CD4-positive, alpha-beta T cell treated with Interleukin-21 for 1 hour (primary cell): Measurements from ENCODE around the gene NUP210L.

Source experiments
- DNase-seq: peaks from one replicate; pipeline ENCODE4 v3.0.0-alpha.2; 2020

The NUP210L gene

DNA sequence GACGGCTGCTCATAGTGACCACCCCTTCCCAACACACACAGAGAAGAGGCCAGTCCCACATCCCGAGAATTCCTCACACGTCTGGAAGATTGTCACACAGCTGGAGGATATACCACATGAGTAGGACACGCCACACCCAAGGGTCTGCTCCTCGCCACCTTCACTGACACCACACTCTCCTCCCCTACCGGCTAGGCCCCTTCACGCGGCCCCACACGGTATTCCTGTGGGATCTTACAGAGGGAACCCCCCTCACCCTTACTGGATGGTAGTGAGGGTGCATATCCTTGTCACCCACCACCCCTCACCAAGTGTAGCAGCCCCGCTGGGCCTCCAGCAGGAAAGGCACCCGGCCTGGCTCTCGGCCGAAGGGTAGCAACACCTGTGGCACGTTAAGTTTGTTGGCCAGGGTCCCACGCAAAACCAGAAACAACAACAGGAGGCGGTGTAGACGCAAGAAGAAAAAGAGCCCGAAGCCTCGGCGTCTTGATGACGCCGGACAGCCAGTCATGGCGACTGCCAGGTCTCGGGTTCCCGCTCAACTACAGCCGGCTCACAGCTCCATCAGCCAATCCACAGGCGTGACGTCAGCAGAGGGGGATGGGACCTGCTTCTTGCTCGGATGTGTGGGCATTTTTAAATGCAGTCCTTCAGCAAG, at the start of gene NUP210L:
Gene NUP210L (minus strand): TSS at position 540 of the 658 bp plus-strand sequence.
- DNase-seq: no peak

DNA sequence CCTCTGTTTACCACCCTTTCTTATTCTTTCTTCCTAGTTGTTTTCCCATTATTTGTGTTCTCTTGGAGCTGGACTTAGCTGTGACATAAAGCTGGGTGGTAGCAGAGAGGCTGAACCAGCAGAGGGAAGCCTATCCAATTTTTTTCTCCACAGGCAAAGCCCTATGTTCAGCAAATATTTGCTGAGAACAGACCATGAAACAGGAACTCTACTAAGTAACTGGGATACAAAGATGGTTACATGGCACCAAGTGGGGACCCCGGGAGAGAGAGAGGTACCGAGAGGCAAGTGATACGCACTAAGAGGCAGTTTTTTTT, 44.6 kb upstream of the NUP210L start:
- DNase-seq: no peak

GRCh38 chr1:154198756-154199562, 44.1 kb upstream of the NUP210L start:
- peak; percentile 76 for DNase-seq

GRCh38 chr1:154193821-154194220, 38.9 kb upstream of the NUP210L start:
- DNase-seq: no peak

- DNase-seq: no peak
These were observed 37.6 kb upstream of the NUP210L start for GRCh38 chr1:154192476-154192875.

- DNase-seq: no peak
These were observed 37.2 kb upstream of the NUP210L start, which contains the start of gene TPM3 for GRCh38 chr1:154191990-154192461. Gene TPM3 (minus strand): TSS chr1:154192100. CDS start chr1:154192018, 82 bp downstream.

GRCh38 chr1:154190550-154190949, 35.7 kb upstream of the NUP210L start:
- no peak for DNase-seq

DNA sequence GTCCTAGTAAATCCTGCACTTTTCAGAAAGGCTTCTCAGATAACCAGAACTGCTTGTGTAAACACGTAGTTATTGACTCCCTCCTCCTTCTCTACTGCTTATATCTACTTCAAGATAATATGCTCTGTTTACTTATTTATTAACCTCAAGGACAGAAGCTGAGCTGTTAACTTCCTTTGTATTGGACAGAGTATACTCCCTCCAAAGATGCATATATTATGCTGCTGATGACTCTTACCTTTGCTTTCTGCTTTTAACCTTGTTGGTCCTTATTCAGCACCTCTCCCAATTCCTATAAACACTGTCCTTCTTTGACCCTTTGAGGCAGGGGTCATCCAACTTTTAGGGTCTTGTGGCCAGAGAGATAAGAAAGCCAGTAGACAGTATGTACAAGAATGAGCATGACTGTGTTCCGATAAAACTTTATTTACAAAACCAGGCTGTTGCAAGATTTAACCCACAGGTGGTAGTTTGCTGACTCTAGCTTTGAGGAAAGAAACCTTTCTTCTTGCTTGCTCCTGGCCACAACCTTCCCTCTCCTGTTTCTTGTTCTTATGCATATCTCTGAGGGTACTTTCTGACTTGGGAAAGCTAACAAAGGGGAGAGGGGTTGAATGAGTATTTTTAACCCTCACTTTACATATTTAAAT, 32.1 kb upstream of the NUP210L start:
- no peak for DNase-seq

GRCh38 chr1:154186177-154186576, 31.3 kb upstream of the NUP210L start:
- DNase-seq: peak; percentile 75

- peak; percentile 93 for DNase-seq
These were observed 28.4 kb upstream of the NUP210L start for GRCh38 chr1:154183046-154183915.

DNA sequence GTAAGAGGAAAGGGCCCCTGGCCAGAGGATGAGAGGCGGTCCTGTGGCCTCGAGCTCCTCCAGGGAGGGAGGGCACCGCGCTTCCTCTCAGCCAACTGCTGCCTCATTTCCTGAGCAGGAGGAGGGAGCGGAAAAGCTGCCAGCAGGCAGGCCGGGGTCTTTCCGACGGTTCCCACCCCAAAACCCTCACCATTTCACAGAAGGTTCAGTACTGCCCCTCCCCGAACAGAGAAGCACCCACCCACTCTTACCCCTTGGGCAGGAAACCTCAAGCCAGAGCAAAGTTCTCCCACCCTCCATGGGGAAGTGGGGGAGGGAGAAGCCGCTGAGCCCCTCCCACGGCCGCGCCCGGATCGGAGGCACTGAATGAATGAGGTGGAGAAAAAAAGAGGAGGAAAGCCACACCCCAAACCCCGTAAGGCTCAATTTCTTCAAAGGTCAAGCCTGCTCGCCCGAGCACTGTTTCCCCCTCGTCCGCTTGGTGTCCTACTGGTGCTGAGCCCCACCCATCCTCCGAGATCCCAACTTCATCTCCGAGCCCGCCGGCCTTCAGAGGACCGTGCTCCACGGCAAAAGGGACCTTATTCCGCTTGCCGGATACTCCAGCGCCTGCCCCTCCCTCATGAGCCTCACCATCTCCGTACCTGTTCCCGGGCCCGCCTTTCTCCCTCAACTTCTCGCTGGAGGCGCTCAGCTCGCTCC, 27.6 kb upstream of the NUP210L start:
- DNase-seq: peak; percentile 83

DNA sequence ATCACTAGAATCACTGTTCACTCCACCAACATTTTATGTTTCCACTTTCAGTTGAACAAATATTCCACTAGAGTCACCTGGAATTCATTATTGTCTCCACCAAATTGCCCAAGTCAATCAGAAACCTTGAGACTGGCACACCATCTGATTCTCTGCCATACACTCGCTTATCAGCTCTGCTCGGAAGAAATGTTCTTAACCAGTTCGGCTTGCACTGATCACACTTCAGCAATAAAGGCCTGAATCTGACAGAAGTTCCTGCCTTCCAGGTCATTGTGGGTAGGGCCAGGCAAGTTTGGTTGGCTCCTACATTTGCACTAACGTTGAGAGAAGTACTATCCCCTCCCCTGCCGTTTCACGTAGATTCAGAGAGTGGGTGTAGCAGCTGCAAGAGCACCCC, 27.1 kb upstream of the NUP210L start:
- DNase-seq: no peak

GRCh38 chr1:154179946-154180687, 25.2 kb upstream of the NUP210L start:
- no peak for DNase-seq

GRCh38 chr1:154178911-154179811, 24.3 kb upstream of the NUP210L start:
- peak; percentile 31 for DNase-seq

GRCh38 chr1:154178013-154178412, 23.1 kb upstream of the NUP210L start:
- no peak for DNase-seq

DNA sequence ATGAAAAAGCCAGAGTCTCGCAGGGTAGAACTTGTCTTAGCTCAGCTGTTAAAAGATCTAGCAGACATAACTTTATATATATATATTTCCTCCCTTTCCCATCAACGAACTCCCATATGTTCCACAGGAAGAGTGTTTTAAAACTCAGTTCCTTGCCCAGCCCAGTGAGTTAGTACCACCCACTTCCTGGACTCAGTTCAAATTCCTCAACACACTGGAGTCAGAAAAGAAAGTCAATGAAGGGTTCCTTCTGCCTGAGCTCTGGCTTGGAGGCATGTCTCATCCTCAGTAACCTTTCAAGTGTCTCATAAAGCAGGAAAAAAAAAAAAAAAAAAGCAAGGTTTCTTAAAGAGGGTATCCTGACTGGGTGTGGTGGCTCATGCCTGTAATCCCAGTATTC, 21.5 kb upstream of the NUP210L start:
- no peak for DNase-seq

GRCh38 chr1:154174654-154175053, 19.8 kb upstream of the NUP210L start:
- no peak for DNase-seq

- no peak for DNase-seq
These were observed 17.0 kb upstream of the NUP210L start for GRCh38 chr1:154171880-154172279.

GRCh38 chr1:154171223-154171583, 16.3 kb upstream of the NUP210L start:
- no peak for DNase-seq

DNA sequence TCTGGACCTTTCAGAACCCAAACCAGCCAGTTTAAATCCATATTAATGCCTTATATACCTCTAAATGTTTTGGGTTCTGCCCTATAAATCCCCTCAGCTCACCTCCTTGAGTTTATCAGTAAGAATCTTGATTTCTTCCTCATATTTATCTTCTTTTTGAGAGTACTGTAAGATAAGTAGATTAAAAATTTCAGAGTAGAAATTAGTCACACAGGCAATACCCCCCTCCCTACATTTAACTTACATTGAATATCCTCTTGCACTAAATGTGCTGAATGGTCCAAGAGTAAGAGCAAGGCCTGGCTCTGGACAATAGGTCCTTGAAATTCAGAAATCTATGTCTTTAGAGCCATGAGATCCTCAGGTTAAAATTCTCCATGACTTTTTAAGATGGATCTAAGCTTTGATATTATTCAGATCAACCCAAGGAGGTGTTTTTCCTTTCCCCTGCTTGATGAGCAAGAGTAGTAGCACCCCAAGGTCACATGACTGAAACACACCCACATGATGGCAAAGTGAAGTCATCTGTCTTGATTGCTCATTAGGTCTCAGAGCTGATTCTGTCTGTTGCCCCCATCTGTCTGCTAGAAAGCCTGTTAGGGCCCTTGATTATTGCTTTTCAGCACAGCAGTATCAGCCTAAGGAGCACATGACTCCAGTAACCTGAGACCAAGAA, 15.8 kb upstream of the NUP210L start:
- no peak for DNase-seq
